Kidney capillary endothelial cell (primary cell): ENCODE results near the gene PNMA6A.
"Not testable (repeated sequence)": the region's sequence is repeated elsewhere in the genome, so short reads cannot be mapped to it uniquely, and the experiment has no call there.

Source experiments
- DNase-seq: peaks from one replicate; pipeline ENCODE4 v3.0.0-alpha.2; 2018; ENCODE audit warnings: low spot score

Gene PNMA6A

DNA sequence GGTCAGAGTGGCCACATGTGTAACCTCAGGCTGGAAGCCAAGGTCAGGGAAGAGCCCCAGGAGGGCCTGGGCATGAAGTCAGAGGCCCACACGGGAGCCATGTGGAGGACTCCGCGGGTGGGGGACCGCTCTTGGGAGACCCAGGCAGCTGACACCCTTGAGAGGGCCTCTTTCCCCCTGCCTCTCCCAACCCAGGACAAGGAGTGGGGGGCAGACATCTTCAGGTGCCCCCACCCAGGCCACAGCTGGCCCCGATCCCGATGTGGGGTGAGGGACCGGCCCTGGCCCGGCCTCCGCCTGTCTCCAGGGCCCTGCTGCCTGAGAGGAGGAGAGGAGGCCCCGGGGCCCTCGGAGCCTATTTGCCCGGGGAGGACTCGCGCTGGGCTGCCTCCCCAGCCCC is 3.1 kb downstream of the PNMA6A start:
- DNase-seq = no peak

DNA sequence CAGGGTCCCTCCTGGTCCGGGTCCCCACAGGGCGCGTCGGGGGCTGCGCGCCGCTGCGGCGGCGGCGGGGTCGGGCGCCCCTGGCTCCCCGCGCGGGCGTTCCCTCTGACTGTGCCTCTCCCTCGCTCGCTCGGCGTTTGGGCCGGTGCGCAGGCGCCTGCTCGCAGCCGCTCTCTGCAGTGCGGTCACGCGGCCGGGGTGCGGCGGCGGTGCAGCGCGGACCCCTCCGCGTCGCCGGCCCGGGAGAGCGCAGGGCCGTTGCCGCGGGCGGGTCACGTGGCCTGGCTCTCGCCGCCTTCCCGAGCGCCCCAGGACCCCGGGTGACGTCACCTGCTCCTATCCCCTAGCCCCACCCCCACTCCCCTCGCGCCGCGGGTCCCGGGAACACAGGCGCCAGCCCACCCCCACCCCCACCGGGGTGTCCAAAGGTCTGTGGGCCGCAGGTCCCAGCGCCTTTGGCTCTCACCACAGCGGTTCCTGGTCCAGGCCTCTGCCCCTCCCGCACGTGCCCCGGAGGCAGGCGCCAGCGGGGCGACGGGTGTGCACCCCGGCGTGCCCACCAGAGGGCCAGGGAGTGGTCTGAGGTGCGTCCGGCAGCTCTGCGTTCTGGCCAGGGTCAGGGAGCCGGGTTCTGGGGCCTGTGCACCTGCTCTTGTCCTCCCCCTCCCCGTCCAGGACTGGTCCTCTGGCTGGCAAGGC is 5.3 kb downstream of the PNMA6A start:
- DNase-seq = not testable (repeated sequence)

DNA sequence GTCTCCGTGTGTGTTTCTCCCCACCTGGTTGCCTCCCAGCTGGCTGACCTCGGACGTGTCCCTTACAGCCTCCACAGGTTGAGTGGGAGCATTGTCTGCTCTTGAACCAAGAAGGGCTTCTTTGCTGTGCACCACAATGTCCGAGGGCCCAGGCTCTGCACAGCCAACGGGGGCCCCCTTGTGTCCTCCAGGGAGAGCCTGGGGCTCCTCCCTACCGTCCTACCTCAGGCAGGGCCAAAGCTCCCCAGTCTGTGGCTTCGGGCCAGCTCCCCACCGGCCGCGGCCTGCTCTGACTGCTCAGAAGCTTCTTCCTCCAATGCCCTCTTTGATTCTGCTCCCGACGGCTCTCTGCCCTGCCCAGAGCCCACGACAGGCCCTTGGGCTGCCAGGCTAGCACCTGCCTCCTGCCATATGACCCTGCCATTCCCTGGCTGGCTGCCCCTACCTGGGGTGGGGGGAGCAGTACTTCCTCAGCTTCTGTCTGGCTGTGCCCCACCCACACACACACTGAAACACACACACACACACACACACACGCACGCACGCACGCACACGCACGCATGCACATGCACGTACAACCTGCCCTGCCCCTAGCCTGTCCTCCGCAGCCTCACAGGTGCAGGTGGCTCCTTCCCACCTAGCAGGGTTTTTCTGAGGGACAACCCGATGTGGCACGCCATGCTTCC is 11.1 kb downstream of the PNMA6A start:
- not testable (repeated sequence) for DNase-seq

DNA sequence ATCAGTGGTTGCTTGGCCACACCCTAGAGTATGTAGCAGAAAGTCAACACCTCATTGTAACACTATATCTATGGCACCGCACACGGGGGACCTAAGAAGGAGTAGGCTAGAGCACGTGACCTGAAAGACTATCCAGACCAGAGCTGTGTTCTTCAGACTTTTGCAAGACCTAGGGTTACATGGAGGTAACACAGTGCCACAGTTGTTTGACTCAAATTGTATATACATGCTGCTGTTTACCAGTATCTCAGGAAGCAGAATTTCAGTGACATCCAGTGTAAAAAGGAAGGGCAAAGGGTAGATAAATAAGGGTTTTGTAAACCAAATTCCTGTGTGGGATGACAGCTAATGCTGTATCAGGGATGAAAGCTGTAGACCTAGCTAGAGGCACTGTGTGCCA is 30.2 kb downstream of the PNMA6A start:
- no peak for DNase-seq

DNA sequence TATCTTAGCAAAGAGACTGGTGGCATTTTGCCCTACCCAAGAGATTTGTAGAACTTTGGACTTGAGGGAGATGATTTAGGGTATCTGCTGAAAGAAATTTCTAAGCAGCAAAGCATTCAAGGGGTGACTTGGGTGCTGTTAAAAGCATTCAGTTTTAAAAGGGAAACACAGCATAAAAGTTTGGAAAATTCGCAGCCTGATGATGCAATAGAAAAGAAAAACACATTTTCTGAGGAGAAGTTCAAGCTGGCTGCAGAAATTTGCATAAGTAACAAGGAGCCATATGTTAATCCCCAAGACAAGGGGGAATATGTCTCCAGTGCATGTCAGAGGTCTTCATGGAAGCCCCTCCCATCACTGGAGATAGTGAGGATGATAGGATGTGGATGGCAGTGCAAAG is 32.7 kb downstream of the PNMA6A start:
- DNase-seq = not testable (repeated sequence)

DNA sequence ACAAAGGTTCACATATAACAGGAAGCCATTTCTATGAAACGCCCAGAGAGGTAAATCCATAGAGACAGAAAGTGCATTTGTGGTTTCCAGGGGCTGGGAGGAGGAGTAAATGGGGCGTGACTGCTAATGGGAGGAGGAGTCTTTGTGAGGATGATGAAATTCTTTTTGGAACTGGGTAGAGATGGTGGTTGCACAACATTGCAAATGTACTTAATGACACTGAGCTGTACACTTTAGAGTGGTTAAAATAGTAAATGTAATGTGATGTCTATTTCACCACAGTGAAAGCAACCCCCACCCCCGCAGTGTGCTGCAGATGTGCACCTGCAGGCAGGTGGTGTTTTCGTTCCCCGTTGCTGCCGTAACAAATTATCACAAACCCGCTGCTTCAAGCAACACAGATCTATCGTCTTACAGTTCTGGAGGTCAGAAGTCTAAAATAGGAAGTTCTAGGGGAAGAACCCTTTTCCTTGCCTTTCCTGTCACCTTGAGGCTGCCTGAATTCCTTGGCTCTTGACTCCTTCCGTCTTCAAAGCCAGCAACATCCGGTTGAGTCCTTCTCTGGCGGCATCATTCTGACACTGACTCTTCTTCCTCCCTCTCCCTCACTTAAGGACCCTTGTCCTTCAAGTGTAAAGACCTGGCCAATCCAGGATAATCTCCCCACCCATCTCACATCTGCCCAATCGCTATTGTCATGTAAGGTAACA is 34.0 kb downstream of the PNMA6A start:
- DNase-seq = not testable (repeated sequence)

DNA sequence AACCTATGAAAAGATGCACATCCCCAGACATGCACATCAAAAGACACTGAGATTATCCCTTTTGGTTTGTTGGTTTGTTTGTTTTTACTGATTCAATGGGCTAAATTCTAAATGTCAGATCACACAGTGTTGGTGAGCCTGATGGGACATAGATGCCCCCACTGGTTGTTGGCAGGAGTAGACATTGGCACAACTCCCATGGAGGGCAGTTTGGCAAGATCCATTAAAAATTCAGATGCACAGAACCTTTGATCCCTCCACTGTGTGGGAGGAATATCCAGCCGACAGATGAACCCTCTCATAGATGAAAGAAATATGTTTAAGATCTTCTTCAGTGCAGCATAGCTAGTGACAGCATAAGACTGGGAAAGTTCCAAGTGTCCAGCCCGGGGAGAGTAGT is 38.5 kb downstream of the PNMA6A start:
- not testable (repeated sequence) for DNase-seq

DNA sequence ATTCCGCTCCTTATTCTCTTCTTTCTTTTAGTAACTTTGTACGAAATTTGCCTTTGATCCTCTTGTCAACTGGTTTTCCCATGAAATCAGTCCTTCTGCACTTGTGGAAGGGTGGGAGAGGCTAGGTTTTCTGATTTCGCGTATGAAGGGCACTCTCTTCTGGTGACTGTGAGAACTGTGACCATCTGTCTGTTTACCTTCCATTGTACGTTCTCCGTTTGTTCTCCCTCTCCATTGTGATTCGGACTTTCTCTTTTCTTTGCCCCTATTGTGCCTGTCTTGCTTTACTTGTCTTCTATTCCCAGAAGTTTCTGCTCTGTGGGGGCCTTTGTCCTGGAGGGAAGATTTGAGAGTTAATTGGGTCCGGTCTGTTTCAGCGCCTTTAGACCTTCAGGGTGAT is 41.6 kb downstream of the PNMA6A start:
- DNase-seq = not testable (repeated sequence)

DNA sequence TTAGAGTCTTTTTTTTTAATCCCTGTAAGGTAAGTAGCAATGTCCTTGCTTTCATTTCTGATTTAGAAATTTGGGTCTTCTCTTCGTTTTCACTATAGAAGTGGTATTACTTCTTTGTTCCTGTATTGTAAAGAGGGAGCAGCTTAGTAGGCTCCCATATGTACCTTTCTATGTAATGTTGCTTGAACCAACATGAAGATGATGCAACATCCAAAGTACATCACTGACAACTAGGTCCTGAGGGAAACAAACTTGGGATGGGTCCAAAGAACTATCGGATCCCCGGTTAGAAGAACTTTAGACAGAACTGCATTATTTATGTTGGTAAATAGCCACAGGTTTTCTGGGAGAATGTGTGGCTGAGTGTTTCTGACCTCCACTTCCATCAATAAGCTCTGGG is 45.5 kb downstream of the PNMA6A start:
- DNase-seq = not testable (repeated sequence)

DNA sequence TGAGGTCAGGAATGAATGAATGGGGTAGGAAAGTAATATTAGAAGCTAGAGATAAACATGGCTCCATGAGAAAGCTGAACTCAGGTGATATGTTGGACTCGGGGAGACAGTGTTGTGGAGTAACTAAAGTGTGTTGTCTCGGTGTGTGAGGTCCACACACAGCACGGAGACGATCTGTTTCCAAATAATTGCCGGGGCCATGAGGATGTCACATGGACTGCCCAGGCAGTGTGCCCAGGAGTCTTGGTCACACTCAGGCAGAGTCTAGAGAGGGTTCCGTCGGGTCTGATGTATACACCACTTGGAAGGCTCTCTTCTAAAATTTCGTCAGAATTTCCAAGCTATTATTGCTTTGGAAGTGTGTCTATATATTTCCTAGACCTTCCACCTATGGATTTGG is 48.0 kb downstream of the PNMA6A start:
- not testable (repeated sequence) for DNase-seq

DNA sequence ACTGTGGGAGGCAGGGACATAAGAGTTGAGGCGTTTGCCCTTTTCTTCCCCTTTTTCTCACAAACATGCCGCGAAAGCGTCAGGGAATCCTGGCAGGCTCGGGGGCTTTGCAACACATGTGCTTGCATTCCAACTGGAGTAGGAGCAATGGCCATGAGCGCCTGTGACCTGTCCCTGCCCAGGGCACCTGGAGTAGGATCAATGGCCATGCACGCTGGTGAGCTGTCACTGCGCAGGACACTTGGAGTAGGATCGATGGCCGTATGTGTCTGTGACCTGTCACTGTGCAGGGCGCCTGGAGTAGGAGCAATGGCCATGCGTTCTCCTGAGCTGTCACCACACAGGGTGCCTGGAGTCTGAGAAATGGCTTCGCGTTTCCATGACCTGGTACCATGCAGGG is 51.2 kb downstream of the PNMA6A start:
- not testable (repeated sequence) for DNase-seq
